Activated T-helper 1 cell treated with anti-CD3 and anti-CD28 coated beads, Interleukin-12 subunit alpha, Interleukin-12 subunit beta, Interleukin-2, Interleukin-4 antibody, amounts not matched to agents 30 ng/mL and 10 ng/mL and 1 ng/mL, durations not matched to agents 14 hours and 24 hours and 36 hours (primary cell): ENCODE measurements around the gene MYO3B. TPM values are rescaled to one million over a fixed set of nuclear protein-coding genes. Genes with fewer than 3 reads are reported as not detected.

Experiments
- DNase-seq: peaks from one replicate; pipeline ENCODE4 v3.0.0; 2021; ENCODE audit warnings: low spot score
- H3K27ac Mint-ChIP-seq: one replicate; pipeline ENCODE4 v1.8.0; 2021; ENCODE audit warnings: mild to moderate bottlenecking, mixed read lengths
- H3K27me3 Mint-ChIP-seq: one replicate; pipeline ENCODE4 v1.8.0; 2022; ENCODE audit warnings: mild to moderate bottlenecking, moderate library complexity, mixed read lengths; ENCODE audit not compliant: insufficient read depth
- H3K36me3 Mint-ChIP-seq: one replicate; pipeline ENCODE4 v1.8.0; 2021; ENCODE audit warnings: low read depth, mixed read lengths
- H3K4me1 Mint-ChIP-seq: one replicate; pipeline ENCODE4 v1.8.0; 2021; ENCODE audit warnings: low read depth, mixed read lengths
- H3K4me3 Mint-ChIP-seq: one replicate; pipeline ENCODE4 v1.8.0; 2021; ENCODE audit warnings: mild to moderate bottlenecking, moderate library complexity, mixed read lengths
- H3K9me3 Mint-ChIP-seq: one replicate; pipeline ENCODE4 v1.8.0; 2021; ENCODE audit warnings: mixed read lengths
- intact Hi-C: fragments of 100-400 bp; cut with micrococcal nuclease; formaldehyde crosslinking; loops from one replicate; pipeline ENCODE4 v1.15.1; 2024
- total RNA-seq: library from RNA; stranded (reverse); gene quantifications from 2 replicates; pipeline ENCODE4 v1.2.3, GENCODE V29; 2022

The MYO3B gene
- total RNA-seq, 1 donor from 2014 or later = 0.57 TPM

DNA sequence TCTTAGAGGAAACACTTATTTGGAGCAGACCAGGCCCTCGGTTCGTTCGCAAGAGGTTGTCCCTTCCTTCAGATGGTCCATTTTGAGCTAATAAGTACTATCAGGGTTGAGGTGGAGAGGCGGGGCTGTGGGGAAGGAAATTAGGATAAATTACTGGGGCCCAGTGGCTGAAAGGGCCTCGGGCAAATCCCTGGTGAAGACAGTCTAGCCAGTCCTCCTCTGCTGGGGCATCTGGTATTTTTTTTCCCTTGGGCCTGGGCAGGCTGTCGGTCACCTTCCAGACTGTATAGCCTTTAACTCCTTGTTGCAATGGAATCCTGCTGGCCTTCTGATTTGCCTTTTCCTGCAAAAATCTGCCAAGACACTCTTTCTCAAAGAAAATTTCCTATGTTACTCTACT is 1.7 kb upstream of the MYO3B start:
- peaks cover 1% of the 10 kb centered on the region for H3K27me3 Mint-ChIP-seq
- H3K4me1 Mint-ChIP-seq = peaks cover 8% of the 10 kb centered on the region
- DNase-seq = no peak
- H3K9me3 Mint-ChIP-seq = no peaks in the 10 kb centered on the region
- no peak overlapping the region for H3K4me3 Mint-ChIP-seq
- H3K36me3 Mint-ChIP-seq = no peaks in the 10 kb centered on the region
- H3K27ac Mint-ChIP-seq = no peak overlapping the region
- intact Hi-C loops = no loop called here

GRCh38 chr2:170180031-170180566 is 2.2 kb downstream of the MYO3B start:
- Mint-ChIP-seq H3K4me1 (peaks cover 8% of the 10 kb centered on the region), H3K27me3 (peaks cover 2% of the 10 kb centered on the region), H3K4me3 (no peak overlapping the region), H3K9me3 (no peaks in the 10 kb centered on the region), H3K27ac (no peak overlapping the region), H3K36me3 (no peaks in the 10 kb centered on the region)
- intact Hi-C loops = no loop called here
- DNase-seq = no peak

- Mint-ChIP-seq H3K27ac (no peak overlapping the region), H3K9me3 (peaks cover 5% of the 10 kb centered on the region), H3K4me3 (no peak overlapping the region), H3K4me1 (peaks cover 8% of the 10 kb centered on the region), H3K36me3 (no peaks in the 10 kb centered on the region), H3K27me3 (peaks cover 2% of the 10 kb centered on the region)
- intact Hi-C loops = no loop called here
- no peak for DNase-seq
Observed at GRCh38 chr2:170181602-170182001, 3.7 kb downstream of the MYO3B start.

DNA sequence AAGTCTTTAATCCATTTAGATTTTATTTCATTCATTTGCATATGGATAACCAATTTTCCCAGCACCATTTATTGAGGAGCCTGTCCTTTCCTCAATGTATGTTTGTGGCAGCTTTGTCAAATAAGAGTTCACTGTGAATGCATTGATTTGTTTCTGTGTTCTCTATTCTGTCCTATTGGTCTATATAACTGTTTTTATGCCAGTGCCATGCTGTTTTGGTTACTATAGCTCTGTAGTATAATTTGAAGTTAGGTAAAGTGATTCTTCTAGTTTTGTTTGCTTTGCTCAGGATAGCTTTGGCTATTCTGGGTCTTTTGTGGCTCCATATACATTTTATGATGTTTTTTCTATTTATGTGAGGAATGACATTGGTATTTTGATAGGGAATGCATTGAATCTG is 7.4 kb downstream of the MYO3B start:
- no peak for DNase-seq
- Mint-ChIP-seq H3K27me3 (peaks cover 2% of the 10 kb centered on the region), H3K4me1 (no peaks in the 10 kb centered on the region), H3K27ac (no peak overlapping the region), H3K4me3 (no peak overlapping the region), H3K9me3 (peaks cover 14% of the 10 kb centered on the region), H3K36me3 (no peaks in the 10 kb centered on the region)
- intact Hi-C loops = no loop called here

DNA sequence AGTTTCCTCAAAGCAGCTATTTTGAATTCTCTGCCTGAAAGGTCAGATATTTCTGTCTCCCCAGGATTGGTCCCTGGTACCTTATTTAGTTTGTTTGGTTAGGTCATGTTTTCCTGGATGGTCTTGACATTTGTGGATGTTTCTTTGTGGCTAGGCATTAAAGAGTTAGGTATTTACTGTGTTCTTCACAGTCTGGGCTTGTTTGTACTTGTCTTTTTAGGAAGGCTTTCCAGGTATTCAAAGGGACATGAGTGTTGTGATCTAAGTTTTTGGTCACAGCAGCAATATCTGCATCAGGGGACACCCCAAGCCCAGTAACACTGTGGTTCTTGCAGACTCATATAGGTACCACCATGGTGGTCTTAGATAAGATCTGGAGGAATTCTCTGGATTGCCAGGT is 11.8 kb downstream of the MYO3B start:
- H3K4me3 Mint-ChIP-seq = no peak overlapping the region
- intact Hi-C loops = no loop called here
- H3K36me3 Mint-ChIP-seq = no peaks in the 10 kb centered on the region
- H3K4me1 Mint-ChIP-seq = no peaks in the 10 kb centered on the region
- DNase-seq = no peak
- H3K9me3 Mint-ChIP-seq = peaks cover 14% of the 10 kb centered on the region
- H3K27ac Mint-ChIP-seq = no peak overlapping the region
- H3K27me3 Mint-ChIP-seq = peaks cover 4% of the 10 kb centered on the region

DNA sequence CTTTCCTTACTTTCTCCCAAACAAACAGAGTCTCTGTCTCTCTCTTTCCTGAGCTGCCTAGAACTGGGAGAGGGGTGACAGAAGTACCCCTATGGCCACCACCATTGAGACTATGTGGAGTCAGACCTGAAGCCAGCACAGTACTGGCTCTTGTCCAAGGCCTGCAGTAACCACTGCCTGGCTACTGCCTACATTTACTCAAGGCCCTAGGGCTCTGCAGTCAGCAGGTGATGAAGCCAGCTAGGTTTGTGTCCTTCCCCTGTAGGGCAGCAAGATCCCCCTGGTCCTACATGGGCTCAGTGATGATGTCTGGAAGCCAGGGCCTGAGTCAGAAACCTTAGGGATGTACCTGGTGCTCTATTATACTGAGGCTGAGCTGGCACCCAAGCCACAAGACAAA is 12.2 kb downstream of the MYO3B start:
- Mint-ChIP-seq H3K9me3 (peaks cover 14% of the 10 kb centered on the region), H3K4me3 (no peak overlapping the region), H3K4me1 (no peaks in the 10 kb centered on the region), H3K36me3 (no peaks in the 10 kb centered on the region), H3K27ac (no peak overlapping the region), H3K27me3 (peaks cover 2% of the 10 kb centered on the region)
- DNase-seq = no peak
- intact Hi-C loops = no loop called here

GRCh38 chr2:170191166-170191866 is 13.4 kb downstream of the MYO3B start:
- peaks cover 2% of the 10 kb centered on the region for H3K27me3 Mint-ChIP-seq
- no peak overlapping the region for H3K27ac Mint-ChIP-seq
- H3K36me3 Mint-ChIP-seq = no peaks in the 10 kb centered on the region
- intact Hi-C loops = no loop called here
- H3K9me3 Mint-ChIP-seq = peaks cover 8% of the 10 kb centered on the region
- no peak for DNase-seq
- H3K4me1 Mint-ChIP-seq = no peaks in the 10 kb centered on the region
- H3K4me3 Mint-ChIP-seq = no peak overlapping the region

- Mint-ChIP-seq H3K36me3 (no peaks in the 10 kb centered on the region), H3K27ac (no peak overlapping the region), H3K9me3 (no peaks in the 10 kb centered on the region), H3K4me3 (no peak overlapping the region), H3K27me3 (peaks cover 3% of the 10 kb centered on the region), H3K4me1 (no peaks in the 10 kb centered on the region)
- intact Hi-C loops = no loop called here
- no peak for DNase-seq
Observed at GRCh38 chr2:170196963-170197362, 19.0 kb downstream of the MYO3B start.

- no peak overlapping the region for H3K27ac Mint-ChIP-seq
- no peaks in the 10 kb centered on the region for H3K36me3 Mint-ChIP-seq
- peaks cover 9% of the 10 kb centered on the region for H3K27me3 Mint-ChIP-seq
- H3K4me3 Mint-ChIP-seq = no peak overlapping the region
- no peaks in the 10 kb centered on the region for H3K4me1 Mint-ChIP-seq
- DNase-seq = no peak
- H3K9me3 Mint-ChIP-seq = no peaks in the 10 kb centered on the region
- intact Hi-C loops = no loop called here
Observed at GRCh38 chr2:170201275-170201674, 23.3 kb downstream of the MYO3B start.

DNA sequence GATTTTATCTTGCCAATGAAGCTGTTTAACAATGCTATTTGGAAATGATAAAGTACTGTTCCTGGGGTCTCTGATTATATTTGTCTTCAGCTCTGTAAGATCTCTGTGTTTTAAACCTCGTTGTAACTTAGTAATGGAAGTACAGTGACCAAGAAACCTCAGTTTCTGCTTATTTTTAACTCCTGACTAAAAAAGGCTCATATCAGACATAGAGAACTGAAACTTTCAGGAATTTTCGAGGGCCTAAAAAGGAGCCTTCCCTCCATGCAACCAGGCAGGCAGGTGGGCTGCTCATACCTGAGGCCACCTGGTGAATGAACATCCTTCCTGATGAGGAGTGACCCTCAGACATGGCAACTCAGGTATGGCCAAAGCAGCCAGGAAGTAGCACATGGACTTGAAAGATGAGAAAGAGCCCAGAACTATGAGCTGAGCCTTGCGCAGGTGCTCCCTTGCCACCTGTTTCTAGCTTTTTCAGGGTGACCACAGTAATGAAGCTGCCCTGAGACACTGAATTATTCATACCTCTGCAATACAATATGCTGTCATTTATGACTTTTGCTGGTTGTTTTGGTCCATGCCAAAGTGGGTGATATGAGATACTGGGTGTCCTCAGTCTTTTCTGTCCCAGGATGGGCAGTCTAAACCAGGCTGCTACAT is 23.9 kb downstream of the MYO3B start:
- no peak overlapping the region for H3K4me3 Mint-ChIP-seq
- H3K4me1 Mint-ChIP-seq = no peaks in the 10 kb centered on the region
- DNase-seq = no peak
- H3K9me3 Mint-ChIP-seq = no peaks in the 10 kb centered on the region
- intact Hi-C loops = no loop called here
- H3K27ac Mint-ChIP-seq = no peak overlapping the region
- H3K27me3 Mint-ChIP-seq = peaks cover 9% of the 10 kb centered on the region
- H3K36me3 Mint-ChIP-seq = no peaks in the 10 kb centered on the region

DNA sequence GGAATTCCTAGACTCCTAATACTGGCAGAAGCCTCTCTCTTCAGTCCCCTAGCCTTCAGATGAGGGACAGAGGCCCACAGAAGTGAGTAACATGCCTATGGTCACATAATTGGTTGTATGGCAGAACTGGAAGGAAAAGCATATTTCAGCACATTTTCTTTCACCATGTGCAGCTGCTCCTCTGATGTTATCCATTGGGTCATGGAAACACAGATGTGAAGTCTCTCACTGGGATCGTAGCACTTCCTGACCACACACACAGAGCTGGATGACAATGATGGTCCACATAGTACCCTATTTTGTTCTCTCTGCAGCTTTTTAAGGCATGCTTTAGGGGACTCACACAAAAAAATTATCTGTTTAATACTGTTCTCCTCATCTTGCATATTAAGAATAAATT is 24.5 kb downstream of the MYO3B start:
- H3K9me3 Mint-ChIP-seq = no peaks in the 10 kb centered on the region
- H3K27ac Mint-ChIP-seq = no peak overlapping the region
- H3K4me1 Mint-ChIP-seq = no peaks in the 10 kb centered on the region
- no peak for DNase-seq
- H3K36me3 Mint-ChIP-seq = no peaks in the 10 kb centered on the region
- H3K27me3 Mint-ChIP-seq = peaks cover 9% of the 10 kb centered on the region
- intact Hi-C loops = no loop called here
- no peak overlapping the region for H3K4me3 Mint-ChIP-seq

GRCh38 chr2:170204298-170204951 is 26.5 kb downstream of the MYO3B start:
- Mint-ChIP-seq H3K4me1 (no peaks in the 10 kb centered on the region), H3K27me3 (peaks cover 6% of the 10 kb centered on the region), H3K27ac (no peak overlapping the region), H3K36me3 (no peaks in the 10 kb centered on the region), H3K4me3 (no peak overlapping the region), H3K9me3 (no peaks in the 10 kb centered on the region)
- no peak for DNase-seq
- intact Hi-C loops = no loop called here

DNA sequence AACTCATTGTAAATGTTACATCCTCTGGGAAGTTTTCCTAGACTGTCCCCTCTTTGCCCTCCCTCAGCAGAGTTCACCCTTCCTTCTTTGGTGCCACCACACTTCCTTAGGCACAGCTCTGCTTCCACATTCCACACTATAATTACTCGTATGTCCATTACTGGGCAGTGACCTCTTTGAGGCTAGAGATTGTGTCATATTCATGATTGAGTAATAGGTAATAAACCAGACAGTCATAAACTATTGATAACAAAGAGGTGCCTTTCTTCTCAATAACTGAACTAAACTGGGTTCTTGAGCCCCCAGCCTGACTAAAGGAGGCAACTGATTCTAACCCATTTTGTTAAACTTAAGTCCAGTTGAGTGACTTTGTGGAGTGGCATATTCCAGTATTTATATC is 28.3 kb downstream of the MYO3B start:
- Mint-ChIP-seq H3K4me1 (no peaks in the 10 kb centered on the region), H3K36me3 (no peaks in the 10 kb centered on the region), H3K27ac (no peak overlapping the region), H3K4me3 (no peak overlapping the region), H3K27me3 (peaks cover 6% of the 10 kb centered on the region), H3K9me3 (no peaks in the 10 kb centered on the region)
- no peak for DNase-seq
- intact Hi-C loops = no loop called here
